Activated CD8-positive, alpha-beta T cell treated with anti-CD3 and anti-CD28 coated beads, Interleukin-2, amount 10 ng/mL, durations not matched to agents 7 days and 5 days (primary cell): ENCODE measurements around the gene BPGM. TPM values are rescaled to one million over a fixed set of nuclear protein-coding genes. Genes with fewer than 3 reads are reported as not detected.

Experiments used
- ATAC-seq: fragments of 150-1000 bp; cut with Tn5 transposase; one replicate; pipeline ENCODE4 v1.10.0; 2021; ENCODE audit warnings: moderate library complexity
- CTCF ChIA-PET: fragments of 350-600 bp; sonication (Branson Sonifier 250); formaldehyde crosslinking; loops from one replicate; lab custom pipeline; 2021; ENCODE audit warnings: antibody characterized with exemption; lab: Charles Lee
- POLR2A ChIA-PET: fragments of 350-600 bp; sonication (Branson Sonifier 250); formaldehyde crosslinking; loops from one replicate; lab custom pipeline; 2021; ENCODE audit warnings: antibody characterized with exemption; lab: Charles Lee
- DNase-seq: peaks from one replicate; pipeline ENCODE4 v3.0.0-alpha.2; 2020
- H3K27ac Mint-ChIP-seq: one replicate; pipeline ENCODE4 v1.8.0; 2021; ENCODE audit warnings: mild to moderate bottlenecking, mixed read lengths
- H3K27me3 Mint-ChIP-seq: one replicate; pipeline ENCODE4 v1.8.0; 2021; ENCODE audit warnings: low read depth, mixed read lengths
- H3K36me3 Mint-ChIP-seq: one replicate; pipeline ENCODE4 v1.8.0; 2021; ENCODE audit warnings: low read depth, mixed read lengths
- H3K4me1 Mint-ChIP-seq: one replicate; pipeline ENCODE4 v1.8.0; 2021; ENCODE audit warnings: low read depth, mixed read lengths
- H3K4me3 Mint-ChIP-seq: one replicate; pipeline ENCODE4 v1.8.0; 2021; ENCODE audit warnings: mild to moderate bottlenecking, mixed read lengths
- H3K9me3 Mint-ChIP-seq: one replicate; pipeline ENCODE4 v1.8.0; 2022; ENCODE audit warnings: mixed read lengths; ENCODE audit not compliant: insufficient read depth
- total RNA-seq, 2 experiments: library from RNA; stranded (reverse); gene quantifications; one replicate each; pipeline ENCODE4 v1.2.3, GENCODE V29; 2021

BPGM gene
- total RNA-seq, 2 experiments from 2014 or later: 11.9 to 12.2 TPM

DNA sequence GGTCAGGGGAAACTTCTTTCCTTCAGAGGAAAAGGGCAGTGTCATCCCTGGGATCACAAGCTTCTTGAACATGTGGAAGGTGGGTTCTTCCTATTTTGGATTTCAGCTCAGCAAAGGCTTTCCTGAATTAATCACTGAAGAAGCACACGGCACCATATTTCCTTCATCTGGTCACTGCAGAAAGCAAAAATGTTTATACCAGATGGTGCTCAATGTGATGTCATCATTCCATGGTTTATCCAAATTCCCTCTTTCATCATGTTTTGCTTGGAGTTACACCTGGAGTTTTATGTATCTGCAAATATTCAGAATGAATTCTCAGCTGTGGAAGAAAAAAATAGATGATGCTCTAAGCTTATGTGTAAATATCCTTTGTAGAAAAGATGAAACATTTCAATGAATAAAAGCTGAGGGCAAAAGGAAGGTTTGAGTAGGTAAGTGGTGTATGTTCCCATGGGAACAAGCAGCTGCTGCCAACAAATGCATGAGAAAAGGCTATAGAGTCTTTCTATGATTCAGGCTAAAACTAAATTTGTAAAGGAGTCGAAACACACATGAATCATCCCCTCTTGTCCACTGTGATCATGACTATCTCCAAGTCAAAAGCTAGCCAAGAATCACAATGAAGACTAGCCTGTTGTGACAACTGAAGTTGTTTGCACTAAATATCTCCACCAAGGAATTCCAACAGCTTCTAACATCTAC lies 26.9 kb upstream of the BPGM start:
- Mint-ChIP-seq H3K4me1 (no peaks in the 10 kb centered on the region), H3K27ac (no peak overlapping the region), H3K4me3 (no peak overlapping the region), H3K36me3 (no peaks in the 10 kb centered on the region), H3K9me3 (no peaks in the 10 kb centered on the region), H3K27me3 (peaks cover 47% of the 10 kb centered on the region)
- POLR2A ChIA-PET: no interaction called here
- ATAC-seq (no peak), DNase-seq (no peak)
- CTCF ChIA-PET: interaction anchor here (1.2 to 1.7 kb wide), 4 partner anchors 9 to 13 kb away, joined by 3 to 4 read pairs (median 4); no protein-coding TSS in a partner anchor

DNA sequence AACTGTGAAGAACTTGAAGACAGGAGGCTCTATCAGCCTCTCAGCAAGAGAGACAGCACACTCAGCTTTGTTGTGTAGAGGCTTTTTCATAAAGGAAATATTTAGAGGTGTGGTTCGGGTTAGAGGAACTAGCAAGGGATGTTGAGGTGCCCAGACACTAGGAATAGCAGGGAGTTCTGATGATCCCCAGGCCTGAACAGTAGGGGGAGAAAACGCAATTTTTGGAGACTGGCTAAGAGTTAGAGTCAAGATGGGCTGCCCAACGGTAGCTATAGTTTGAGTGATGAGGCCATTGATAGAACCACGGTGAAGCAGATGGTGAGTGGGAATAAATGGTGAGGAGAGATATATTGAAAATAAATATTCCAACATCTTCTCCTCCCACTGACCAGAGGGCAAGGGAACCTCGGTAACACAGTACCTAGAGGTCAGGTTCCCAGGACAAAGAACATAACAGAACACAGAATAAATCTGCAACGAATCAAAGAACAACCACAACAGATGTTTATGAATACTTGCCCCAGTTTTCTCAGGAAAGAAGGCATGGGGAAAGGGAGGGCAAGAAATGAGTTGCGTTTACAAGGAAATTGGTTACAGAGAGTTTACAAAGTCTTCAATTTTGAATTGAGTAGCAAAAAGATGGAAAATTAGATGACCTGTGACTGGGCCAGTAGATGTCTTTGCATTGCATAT lies 24.2 kb upstream of the BPGM start:
- ChIA-PET CTCF (interaction anchor here (1.0 to 1.6 kb wide), 3 partner anchors 11 to 68 kb away, joined by 3 to 8 read pairs (median 3); no protein-coding TSS in a partner anchor), POLR2A (no interaction called here)
- ATAC-seq: no peak
- H3K27ac Mint-ChIP-seq: no peak overlapping the region
- no peaks in the 10 kb centered on the region for H3K36me3 Mint-ChIP-seq
- no peak for DNase-seq
- no peaks in the 10 kb centered on the region for H3K4me1 Mint-ChIP-seq
- no peak overlapping the region for H3K4me3 Mint-ChIP-seq
- H3K27me3 Mint-ChIP-seq: peaks cover 55% of the 10 kb centered on the region
- H3K9me3 Mint-ChIP-seq: no peaks in the 10 kb centered on the region

DNA sequence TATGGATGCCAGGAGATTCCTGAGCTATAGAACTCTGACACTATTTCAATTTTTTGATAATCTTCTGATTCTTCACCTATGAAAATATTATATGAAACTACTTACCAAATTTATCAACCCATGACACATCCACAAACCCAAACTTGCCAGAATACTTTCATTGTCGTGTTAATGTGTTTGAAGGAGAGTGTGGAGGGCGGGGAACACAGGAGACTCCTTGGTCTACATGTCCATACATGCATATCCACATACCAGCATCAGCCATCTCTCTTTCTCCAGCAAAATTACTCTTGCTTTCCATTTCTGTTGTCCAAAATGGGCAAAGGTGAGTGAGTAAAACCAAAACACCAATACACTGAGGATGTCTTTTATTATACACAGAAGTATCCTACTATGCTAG lies 23.5 kb upstream of the BPGM start:
- no peak overlapping the region for H3K4me3 Mint-ChIP-seq
- ChIA-PET POLR2A (no interaction called here), CTCF (interaction anchor here (1.0 kb wide), 1 partner anchor 67 kb away, joined by 3 read pairs; no protein-coding TSS in a partner anchor)
- no peaks in the 10 kb centered on the region for H3K9me3 Mint-ChIP-seq
- H3K27me3 Mint-ChIP-seq: peaks cover 59% of the 10 kb centered on the region
- H3K27ac Mint-ChIP-seq: no peak overlapping the region
- no peak for DNase-seq
- H3K4me1 Mint-ChIP-seq: no peaks in the 10 kb centered on the region
- no peaks in the 10 kb centered on the region for H3K36me3 Mint-ChIP-seq
- no peak for ATAC-seq

DNA sequence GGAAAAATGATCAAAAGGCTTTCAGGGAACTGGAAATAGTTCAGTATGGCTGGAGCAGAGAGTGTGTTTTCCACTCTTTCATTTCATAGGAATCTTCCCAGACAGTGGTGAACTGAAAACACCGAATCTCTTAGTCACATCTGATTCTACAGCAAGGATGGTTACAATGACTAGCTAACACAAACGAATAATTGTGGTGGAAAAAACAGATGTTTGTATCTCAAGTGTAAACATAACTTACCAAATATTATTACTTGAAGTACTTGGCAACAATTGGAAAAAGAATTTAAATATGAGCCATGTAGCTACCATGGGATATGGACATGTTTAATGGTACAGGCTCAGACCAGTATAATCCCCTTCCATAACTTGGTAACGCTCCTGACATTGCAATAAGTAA lies 21.1 kb upstream of the BPGM start:
- Mint-ChIP-seq H3K36me3 (no peaks in the 10 kb centered on the region), H3K4me1 (no peaks in the 10 kb centered on the region), H3K9me3 (no peaks in the 10 kb centered on the region), H3K27ac (no peak overlapping the region), H3K4me3 (no peak overlapping the region), H3K27me3 (peaks cover 58% of the 10 kb centered on the region)
- POLR2A ChIA-PET: no interaction called here
- no peak for DNase-seq
- ATAC-seq: no peak
- CTCF ChIA-PET: interaction anchor here (1.0 to 1.6 kb wide), 2 partner anchors 20 to 193 kb away, joined by 3 to 4 read pairs; no protein-coding TSS in a partner anchor

DNA sequence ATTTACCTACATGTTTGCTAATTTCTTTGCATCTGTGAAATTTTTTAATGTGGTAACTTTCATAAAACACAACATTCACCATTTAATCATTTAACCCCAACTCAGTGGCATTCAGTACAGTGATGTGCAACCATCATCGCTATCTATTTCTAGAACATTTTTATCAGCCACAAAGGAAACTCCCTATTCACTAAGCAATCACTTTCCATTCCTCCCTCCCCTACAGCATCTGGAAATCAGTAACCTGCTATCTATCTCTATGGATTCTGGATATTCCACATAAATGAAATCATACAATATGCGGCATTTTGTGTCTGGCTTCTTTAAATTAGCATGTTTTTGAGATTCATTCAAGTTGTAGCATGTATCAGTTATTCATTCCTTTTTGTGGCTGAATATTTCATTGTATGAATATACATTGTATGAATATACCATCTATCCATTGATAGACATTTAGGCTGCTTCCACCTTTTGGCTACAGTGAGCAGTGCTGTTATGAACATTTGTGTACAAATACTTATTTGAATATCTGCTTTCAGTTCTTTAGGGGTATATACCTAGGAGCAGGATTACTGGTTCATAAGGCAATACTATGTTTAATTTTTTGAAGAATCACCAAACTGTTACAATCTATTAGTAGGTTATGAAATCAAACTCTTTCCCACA lies 19.4 kb upstream of the BPGM start:
- no peaks in the 10 kb centered on the region for H3K36me3 Mint-ChIP-seq
- H3K27me3 Mint-ChIP-seq: peaks cover 58% of the 10 kb centered on the region
- POLR2A ChIA-PET: no interaction called here
- H3K27ac Mint-ChIP-seq: no peak overlapping the region
- CTCF ChIA-PET: no interaction called here
- H3K4me3 Mint-ChIP-seq: no peak overlapping the region
- DNase-seq (no peak), ATAC-seq (no peak)
- H3K9me3 Mint-ChIP-seq: no peaks in the 10 kb centered on the region
- H3K4me1 Mint-ChIP-seq: no peaks in the 10 kb centered on the region

DNA sequence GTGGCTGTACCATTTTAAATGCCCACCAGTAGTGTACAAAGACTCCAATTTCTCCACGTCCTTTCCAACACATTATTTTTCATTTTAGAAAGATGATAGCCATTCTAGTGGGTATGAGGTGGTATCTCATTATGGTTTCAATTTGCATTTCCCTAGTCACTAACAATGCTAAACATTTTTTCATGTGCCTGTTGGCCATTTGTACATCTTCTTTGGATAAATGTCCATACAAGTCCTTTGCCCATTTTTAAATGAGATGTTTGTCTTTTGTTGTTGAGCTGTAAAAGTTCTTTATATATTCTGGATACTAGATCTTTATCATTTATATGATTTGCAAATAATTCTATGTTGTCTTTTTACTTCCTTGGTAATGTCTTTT lies 18.9 kb upstream of the BPGM start:
- POLR2A ChIA-PET: no interaction called here
- Mint-ChIP-seq H3K9me3 (no peaks in the 10 kb centered on the region), H3K36me3 (no peaks in the 10 kb centered on the region), H3K4me1 (no peaks in the 10 kb centered on the region), H3K4me3 (no peak overlapping the region), H3K27me3 (peaks cover 52% of the 10 kb centered on the region), H3K27ac (no peak overlapping the region)
- DNase-seq: no peak
- CTCF ChIA-PET: interaction anchor here (1.1 kb wide), 1 partner anchor 541 kb away, joined by 3 read pairs; no protein-coding TSS in a partner anchor
- ATAC-seq: no peak

DNA sequence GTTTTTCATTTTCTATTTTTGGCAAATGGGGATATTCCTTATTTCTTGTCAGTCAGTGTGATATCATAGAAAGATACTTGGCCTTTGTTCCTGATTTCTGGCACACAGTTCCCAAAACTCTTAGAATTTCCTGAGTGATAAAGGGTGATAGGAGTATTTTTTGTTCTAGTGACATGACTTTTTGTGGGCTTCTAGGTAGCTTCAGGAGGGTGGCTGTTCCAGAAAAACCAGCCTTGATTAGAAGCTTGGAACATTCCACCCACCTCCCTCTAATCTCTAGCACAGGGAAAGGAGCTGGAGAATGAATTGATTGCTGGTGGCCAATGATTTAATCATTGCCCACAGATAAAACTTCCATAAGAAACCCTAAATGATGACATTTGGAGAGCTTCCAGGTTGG lies 17.2 kb upstream of the BPGM start:
- POLR2A ChIA-PET: interaction anchor here (1.0 kb wide), 1 partner anchor 16 kb away, joined by 4 read pairs; no protein-coding TSS in a partner anchor
- no peaks in the 10 kb centered on the region for H3K4me1 Mint-ChIP-seq
- H3K27ac Mint-ChIP-seq: no peak overlapping the region
- H3K27me3 Mint-ChIP-seq: peaks cover 46% of the 10 kb centered on the region
- DNase-seq (no peak), ATAC-seq (no peak)
- CTCF ChIA-PET: interaction anchor here (1.2 to 8.8 kb wide), 3 partner anchors 17 to 324 kb away, joined by 3 to 89 read pairs (median 4); partner anchors contain the start of gene BPGM
- no peak overlapping the region for H3K4me3 Mint-ChIP-seq
- H3K36me3 Mint-ChIP-seq: no peaks in the 10 kb centered on the region
- no peaks in the 10 kb centered on the region for H3K9me3 Mint-ChIP-seq

DNA sequence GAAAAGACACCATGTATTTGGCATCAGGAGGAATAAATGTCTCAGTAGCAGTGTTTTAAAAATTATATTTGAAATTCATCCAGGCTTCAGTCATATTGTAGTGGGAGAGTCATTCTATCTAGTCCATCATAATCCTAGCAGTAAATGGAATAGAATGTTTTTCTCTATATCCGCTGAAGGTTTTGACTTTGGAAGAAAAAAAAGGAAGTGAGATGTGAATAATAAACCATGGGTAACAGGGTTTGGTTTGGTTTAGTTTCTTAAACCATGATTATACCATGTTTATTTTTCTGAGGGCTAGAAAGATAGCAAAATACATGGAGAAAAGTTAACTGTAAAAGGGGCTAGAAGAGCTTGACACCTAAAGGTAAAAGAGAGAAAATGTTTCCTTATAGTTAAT lies 16.4 kb upstream of the BPGM start:
- Mint-ChIP-seq H3K9me3 (no peaks in the 10 kb centered on the region), H3K4me3 (no peak overlapping the region), H3K27ac (no peak overlapping the region), H3K36me3 (no peaks in the 10 kb centered on the region), H3K27me3 (peaks cover 39% of the 10 kb centered on the region), H3K4me1 (no peaks in the 10 kb centered on the region)
- CTCF ChIA-PET: interaction anchor here (0.6 to 8.8 kb wide), 5 partner anchors 16 to 277 kb away, joined by 3 to 89 read pairs (median 6); partner anchors contain the start of gene BPGM
- ATAC-seq: no peak
- POLR2A ChIA-PET: interaction anchor here (1.0 kb wide), 1 partner anchor 16 kb away, joined by 4 read pairs; no protein-coding TSS in a partner anchor
- DNase-seq: no peak

DNA sequence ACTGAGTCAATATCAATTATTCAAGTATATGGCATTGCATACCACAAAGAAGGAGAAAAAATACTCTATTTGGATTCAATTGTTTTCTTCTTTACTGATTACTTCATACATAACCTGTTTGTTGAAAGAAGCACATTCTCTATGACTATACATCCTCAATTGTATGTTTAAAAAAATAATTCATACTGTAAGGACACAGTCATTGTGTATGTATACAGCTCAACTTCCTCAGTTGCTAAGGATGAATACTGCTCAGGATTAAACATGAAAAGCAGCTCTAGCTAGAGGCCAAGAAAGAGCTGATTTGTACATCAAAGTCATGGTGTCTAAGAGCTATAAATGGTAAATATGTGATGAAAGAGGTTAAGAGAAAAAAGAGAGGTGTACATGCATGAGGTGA lies 15.8 kb upstream of the BPGM start:
- peaks cover 3% of the 10 kb centered on the region for H3K4me1 Mint-ChIP-seq
- ChIA-PET POLR2A (interaction anchor here (1.0 kb wide), 1 partner anchor 15 kb away, joined by 3 read pairs; no protein-coding TSS in a partner anchor), CTCF (interaction anchor here (0.8 to 8.8 kb wide), 6 partner anchors 15 to 539 kb away, joined by 4 to 89 read pairs (median 30); partner anchors contain the start of genes BPGM and CYREN)
- ATAC-seq (no peak), DNase-seq (no peak)
- H3K27ac Mint-ChIP-seq: no peak overlapping the region
- H3K4me3 Mint-ChIP-seq: no peak overlapping the region
- H3K27me3 Mint-ChIP-seq: peaks cover 34% of the 10 kb centered on the region
- H3K36me3 Mint-ChIP-seq: no peaks in the 10 kb centered on the region
- no peaks in the 10 kb centered on the region for H3K9me3 Mint-ChIP-seq

DNA sequence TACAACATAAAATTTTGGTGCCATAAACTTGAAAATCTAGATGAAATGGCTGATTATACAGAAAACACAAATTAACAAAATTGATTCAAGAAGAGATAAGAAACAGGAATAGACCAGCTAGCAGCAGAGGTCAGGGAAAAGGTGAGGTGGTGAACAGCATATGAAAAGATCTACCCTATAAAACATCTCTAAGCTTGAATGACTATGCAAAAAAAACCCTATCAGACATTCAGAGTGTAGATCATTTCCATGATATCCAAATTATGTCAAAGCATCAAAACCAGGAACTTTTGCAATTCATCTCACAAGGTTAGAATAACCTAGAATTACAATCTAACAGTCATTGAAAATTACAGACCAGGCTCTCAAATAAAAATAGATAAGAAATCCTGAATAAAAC lies 14.6 kb upstream of the BPGM start:
- DNase-seq (no peak), ATAC-seq (no peak)
- CTCF ChIA-PET: interaction anchor here (0.9 to 8.8 kb wide), 14 partner anchors 9 to 322 kb away, joined by 3 to 89 read pairs (median 6); partner anchors contain the start of gene BPGM
- H3K27ac Mint-ChIP-seq: no peak overlapping the region
- H3K4me1 Mint-ChIP-seq: peaks cover 11% of the 10 kb centered on the region
- peaks cover 27% of the 10 kb centered on the region for H3K27me3 Mint-ChIP-seq
- POLR2A ChIA-PET: no interaction called here
- H3K4me3 Mint-ChIP-seq: no peak overlapping the region
- no peaks in the 10 kb centered on the region for H3K36me3 Mint-ChIP-seq
- H3K9me3 Mint-ChIP-seq: no peaks in the 10 kb centered on the region

DNA sequence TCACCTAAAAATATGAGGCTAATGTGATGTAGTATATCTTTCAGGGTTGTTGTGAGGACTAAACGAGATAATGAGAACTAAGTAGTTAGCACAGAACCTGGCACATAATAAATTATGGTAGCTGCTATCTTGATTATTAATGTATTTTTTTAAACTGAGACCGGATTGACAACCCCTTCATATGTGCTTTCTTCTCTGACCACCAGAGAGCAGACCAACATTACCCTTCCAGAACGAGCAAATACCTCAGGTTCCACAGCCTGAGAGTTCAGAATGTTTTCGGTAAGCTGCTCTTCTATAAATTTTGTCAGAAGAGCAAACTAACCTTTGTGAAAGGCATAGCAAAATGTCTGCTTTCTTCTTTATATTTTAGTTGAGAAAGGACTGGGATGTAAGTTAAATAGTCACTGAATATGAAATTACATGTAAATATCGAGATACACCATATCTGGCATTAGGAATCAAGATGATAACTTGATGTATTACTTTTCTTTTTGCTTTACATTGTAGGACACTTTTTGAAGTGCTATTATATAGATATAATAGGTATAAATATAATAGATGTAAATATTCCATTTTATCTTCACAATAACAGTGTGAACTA lies 13.6 kb upstream of the BPGM start:
- ATAC-seq (peak; percentile 65), DNase-seq (peak; percentile 49)
- no peak overlapping the region for H3K27ac Mint-ChIP-seq
- no peak overlapping the region for H3K4me3 Mint-ChIP-seq
- H3K36me3 Mint-ChIP-seq: no peaks in the 10 kb centered on the region
- H3K9me3 Mint-ChIP-seq: no peaks in the 10 kb centered on the region
- ChIA-PET POLR2A (interaction anchor here (0.7 kb wide), 1 partner anchor 13 kb away, joined by 3 read pairs; no protein-coding TSS in a partner anchor), CTCF (interaction anchor here (0.6 to 8.8 kb wide), 26 partner anchors 8 to 547 kb away, joined by 3 to 89 read pairs (median 4); partner anchors contain the start of gene BPGM)
- H3K27me3 Mint-ChIP-seq: peaks cover 18% of the 10 kb centered on the region
- H3K4me1 Mint-ChIP-seq: peaks cover 17% of the 10 kb centered on the region
